Measurements from ENCODE around the gene VDR.

Gene VDR

DNA sequence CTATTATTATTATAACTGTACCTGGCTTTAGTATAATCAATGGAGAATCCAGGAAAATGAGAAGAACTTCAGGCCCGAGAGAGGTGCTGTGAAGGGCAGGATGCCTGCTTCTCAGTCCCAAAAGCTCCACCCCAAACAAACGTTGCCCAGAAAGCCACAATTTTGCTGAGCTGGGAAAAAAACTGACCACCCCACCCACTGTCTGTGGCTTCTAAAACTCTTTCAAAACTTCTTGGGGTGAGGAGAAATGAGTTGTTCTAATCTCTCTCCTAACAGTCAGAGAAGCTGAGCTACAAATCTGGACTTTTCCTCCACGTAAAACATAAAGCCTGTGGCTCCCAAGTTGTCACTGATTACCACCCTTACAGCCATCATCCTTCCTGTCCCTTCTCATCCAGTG is 13.4 kb downstream of the VDR start:
- H3K4me3 ChIP-seq (ENCODE audit: insufficient read length, low read depth): no peak overlapping the region
- TF ChIP-seq ZNF274 (IDR thresholded peaks at IDR 0.05; ENCODE audit: low read depth, low read length): no peak
- TF ChIP-seq SUZ12 (IDR thresholded peaks at IDR 0.05; ENCODE audit: extremely low read depth, insufficient read depth, insufficient read length): no peak
- no peak for TF ChIP-seq YY1 (IDR thresholded peaks at IDR 0.05; ENCODE audit: insufficient read depth, insufficient read length)
- no peaks in the 10 kb centered on the region for H3K9me3 ChIP-seq (ENCODE audit: insufficient read depth, low read length)
- H3K4me1 ChIP-seq (ENCODE audit: insufficient read depth, insufficient read length): peaks cover 8% of the 10 kb centered on the region
- peaks cover 5% of the 10 kb centered on the region for H3K27me3 ChIP-seq (ENCODE audit: insufficient read depth, insufficient read length)
- no peak for DNase-seq (ENCODE audit: low read depth, low spot score)
- H3K36me3 ChIP-seq (ENCODE audit: insufficient read depth, insufficient read length, low read length): no peaks in the 10 kb centered on the region
- no peak overlapping the region for H3K9ac ChIP-seq (ENCODE audit: insufficient read length, low read depth)

DNA sequence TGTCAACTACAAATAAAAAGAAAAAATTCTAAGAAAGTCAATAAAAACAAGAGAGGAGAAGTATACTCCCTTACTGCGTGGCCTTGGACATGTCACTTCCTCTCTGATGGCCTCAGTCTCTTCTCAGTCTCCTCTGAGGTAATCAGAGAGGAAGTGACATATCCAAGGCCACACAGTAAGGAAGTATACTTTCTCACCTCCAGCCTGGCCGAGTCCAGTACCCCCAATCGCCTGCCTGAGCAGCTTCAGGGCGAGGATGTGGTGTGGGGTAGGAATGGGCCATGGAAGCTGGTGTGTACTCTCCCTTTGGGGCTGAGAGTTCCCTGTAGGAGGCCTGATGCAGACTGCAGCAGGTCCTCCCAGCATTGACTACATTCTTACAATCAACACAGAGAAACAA is 15.8 kb downstream of the VDR start:
- H3K9ac ChIP-seq (ENCODE audit: insufficient read length, low read depth): no peak overlapping the region
- DNase-seq (ENCODE audit: low read depth, low spot score): no peak
- no peaks in the 10 kb centered on the region for H3K9me3 ChIP-seq (ENCODE audit: insufficient read depth, low read length)
- H3K36me3 ChIP-seq (ENCODE audit: insufficient read depth, insufficient read length, low read length): no peaks in the 10 kb centered on the region
- no peak overlapping the region for H3K4me3 ChIP-seq (ENCODE audit: insufficient read length, low read depth)
- peaks cover 7% of the 10 kb centered on the region for H3K27me3 ChIP-seq (ENCODE audit: insufficient read depth, insufficient read length)
- H3K4me1 ChIP-seq (ENCODE audit: insufficient read depth, insufficient read length): peaks cover 2% of the 10 kb centered on the region
- no peak for TF ChIP-seq SUZ12 (IDR thresholded peaks at IDR 0.05; ENCODE audit: extremely low read depth, insufficient read depth, insufficient read length)
- TF ChIP-seq ZNF274 (IDR thresholded peaks at IDR 0.05; ENCODE audit: low read depth, low read length): no peak
- no peak for TF ChIP-seq YY1 (IDR thresholded peaks at IDR 0.05; ENCODE audit: insufficient read depth, insufficient read length)

DNA sequence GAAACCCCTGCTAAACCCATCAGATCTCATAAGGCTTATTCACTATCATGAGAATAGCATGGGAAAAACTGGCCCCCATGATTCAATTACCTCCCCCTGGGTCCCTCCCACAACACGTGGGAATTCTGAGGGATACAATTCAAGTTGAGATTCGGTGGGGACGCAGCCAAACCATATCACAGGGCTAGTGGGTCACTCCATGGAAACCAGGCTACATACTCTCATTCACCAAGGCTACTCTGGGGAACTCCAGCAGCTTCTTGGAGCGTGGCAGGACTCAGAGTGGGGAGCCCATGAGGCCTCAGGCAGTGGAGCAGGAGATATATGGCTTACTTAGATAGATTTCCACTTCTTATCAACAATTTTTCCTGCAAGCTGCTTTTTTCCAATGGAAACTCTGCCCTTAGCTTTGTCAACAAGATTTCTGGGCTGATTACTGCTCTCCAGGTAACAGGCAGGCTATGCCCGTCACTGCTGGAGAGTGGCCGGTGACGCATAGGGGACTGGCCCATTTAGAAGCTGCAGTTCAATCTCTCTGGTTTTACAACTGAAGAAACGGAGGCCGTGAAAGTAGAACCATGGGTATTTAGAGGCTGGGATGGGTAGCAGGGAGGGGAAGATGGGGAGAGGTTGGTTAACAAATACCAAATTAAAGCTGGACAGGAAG is 16.5 kb downstream of the VDR start:
- no peak for DNase-seq (ENCODE audit: low read depth, low spot score)
- no peaks in the 10 kb centered on the region for H3K4me1 ChIP-seq (ENCODE audit: insufficient read depth, insufficient read length)
- no peaks in the 10 kb centered on the region for H3K9me3 ChIP-seq (ENCODE audit: insufficient read depth, low read length)
- no peak for TF ChIP-seq ZNF274 (IDR thresholded peaks at IDR 0.05; ENCODE audit: low read depth, low read length)
- no peak overlapping the region for H3K4me3 ChIP-seq (ENCODE audit: insufficient read length, low read depth)
- H3K27me3 ChIP-seq (ENCODE audit: insufficient read depth, insufficient read length): peaks cover 7% of the 10 kb centered on the region
- H3K9ac ChIP-seq (ENCODE audit: insufficient read length, low read depth): no peak overlapping the region
- H3K36me3 ChIP-seq (ENCODE audit: insufficient read depth, insufficient read length, low read length): no peaks in the 10 kb centered on the region

DNA sequence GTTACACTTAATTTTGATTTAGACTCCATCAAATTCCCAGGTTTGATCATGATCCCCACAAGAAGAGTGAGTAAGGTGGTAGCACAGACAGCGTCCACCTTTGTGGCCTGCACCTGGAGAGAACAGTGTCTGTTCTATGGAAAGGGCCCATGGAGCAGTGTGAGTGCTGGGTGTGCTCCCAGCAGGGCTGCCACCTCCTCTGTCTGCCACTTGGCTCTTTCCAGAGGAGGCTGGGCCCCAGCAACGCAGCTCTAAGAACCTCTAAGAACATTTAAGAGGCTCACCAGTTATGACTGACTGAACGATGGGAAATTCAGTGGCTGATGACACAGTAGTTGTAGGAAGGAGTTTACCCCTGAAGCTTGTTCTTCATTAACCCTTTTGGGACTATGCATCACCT is 17.3 kb downstream of the VDR start:
- no peak overlapping the region for H3K4me3 ChIP-seq (ENCODE audit: insufficient read length, low read depth)
- no peaks in the 10 kb centered on the region for H3K36me3 ChIP-seq (ENCODE audit: insufficient read depth, insufficient read length, low read length)
- peaks cover 9% of the 10 kb centered on the region for H3K27me3 ChIP-seq (ENCODE audit: insufficient read depth, insufficient read length)
- TF ChIP-seq SUZ12 (IDR thresholded peaks at IDR 0.05; ENCODE audit: extremely low read depth, insufficient read depth, insufficient read length): no peak
- TF ChIP-seq ZNF274 (IDR thresholded peaks at IDR 0.05; ENCODE audit: low read depth, low read length): no peak
- TF ChIP-seq YY1 (IDR thresholded peaks at IDR 0.05; ENCODE audit: insufficient read depth, insufficient read length): no peak
- H3K9ac ChIP-seq (ENCODE audit: insufficient read length, low read depth): no peak overlapping the region
- H3K9me3 ChIP-seq (ENCODE audit: insufficient read depth, low read length): no peaks in the 10 kb centered on the region
- DNase-seq (ENCODE audit: low read depth, low spot score): no peak
- H3K4me1 ChIP-seq (ENCODE audit: insufficient read depth, insufficient read length): peaks cover 4% of the 10 kb centered on the region

DNA sequence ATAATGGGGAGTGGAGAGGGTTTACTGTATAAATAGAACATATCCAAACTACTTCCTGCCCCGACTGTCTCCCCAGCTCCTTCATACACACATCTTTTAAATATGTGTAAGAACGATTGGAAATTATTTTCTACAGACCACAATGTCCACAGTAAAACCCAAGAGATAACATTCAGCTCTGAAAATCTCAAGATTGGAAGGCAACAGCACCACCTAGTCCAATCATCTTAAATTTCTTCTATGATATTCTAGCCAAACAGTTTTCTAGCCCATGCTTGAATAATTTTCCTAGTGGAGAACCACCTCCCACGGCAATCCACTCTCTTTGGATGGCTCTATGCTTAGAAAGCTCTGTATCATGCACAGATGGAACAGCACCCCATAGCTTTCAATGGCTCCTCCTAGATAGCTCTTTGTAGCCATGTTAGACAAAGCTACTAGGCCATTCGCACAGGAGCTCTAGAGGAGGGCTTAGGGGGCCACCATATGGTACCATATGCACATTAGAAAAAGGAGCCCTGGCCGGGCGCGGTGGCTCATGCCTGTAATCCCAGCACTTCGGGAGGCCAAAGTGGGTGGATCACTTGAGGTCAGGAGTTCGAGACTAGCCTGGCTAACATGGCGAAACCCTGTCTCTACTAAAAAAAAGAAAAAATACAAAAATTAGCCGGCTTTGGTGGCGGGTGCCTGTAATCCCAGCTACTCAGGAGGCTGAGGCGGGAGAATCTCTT is 18.1 kb downstream of the VDR start:
- H3K27me3 ChIP-seq (ENCODE audit: insufficient read depth, insufficient read length): peaks cover 9% of the 10 kb centered on the region
- no peaks in the 10 kb centered on the region for H3K9me3 ChIP-seq (ENCODE audit: insufficient read depth, low read length)
- no peak for DNase-seq (ENCODE audit: low read depth, low spot score)
- H3K36me3 ChIP-seq (ENCODE audit: insufficient read depth, insufficient read length, low read length): no peaks in the 10 kb centered on the region
- H3K9ac ChIP-seq (ENCODE audit: insufficient read length, low read depth): no peak overlapping the region
- H3K4me3 ChIP-seq (ENCODE audit: insufficient read length, low read depth): no peak overlapping the region
- TF ChIP-seq SUZ12 (IDR thresholded peaks at IDR 0.05; ENCODE audit: extremely low read depth, insufficient read depth, insufficient read length) (no peak), YY1 (IDR thresholded peaks at IDR 0.05; ENCODE audit: insufficient read depth, insufficient read length) (no peak), ZNF274 (IDR thresholded peaks at IDR 0.05; ENCODE audit: low read depth, low read length) (no peak)
- H3K4me1 ChIP-seq (ENCODE audit: insufficient read depth, insufficient read length): peaks cover 4% of the 10 kb centered on the region

DNA sequence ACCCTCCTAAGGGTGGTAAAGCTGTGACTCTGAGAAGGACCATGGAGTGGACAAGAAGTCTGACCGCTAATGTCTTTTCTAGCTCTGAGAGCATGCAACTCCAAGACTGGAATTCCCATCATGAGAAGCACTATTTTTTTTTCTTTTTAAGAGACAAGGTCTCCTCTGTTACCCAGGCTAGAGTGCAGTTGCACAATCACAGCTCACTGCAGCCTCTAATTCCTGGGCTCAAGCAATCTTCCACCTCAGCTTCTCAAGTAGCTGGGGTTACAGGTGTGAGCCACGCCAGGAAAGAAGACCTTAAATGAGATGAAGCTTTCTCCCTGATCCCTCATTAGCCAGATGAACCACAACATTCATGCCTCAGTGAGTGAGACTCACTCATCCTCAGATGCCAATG is 19.2 kb downstream of the VDR start:
- no peak for TF ChIP-seq SUZ12 (IDR thresholded peaks at IDR 0.05; ENCODE audit: extremely low read depth, insufficient read depth, insufficient read length)
- no peak for TF ChIP-seq YY1 (IDR thresholded peaks at IDR 0.05; ENCODE audit: insufficient read depth, insufficient read length)

DNA sequence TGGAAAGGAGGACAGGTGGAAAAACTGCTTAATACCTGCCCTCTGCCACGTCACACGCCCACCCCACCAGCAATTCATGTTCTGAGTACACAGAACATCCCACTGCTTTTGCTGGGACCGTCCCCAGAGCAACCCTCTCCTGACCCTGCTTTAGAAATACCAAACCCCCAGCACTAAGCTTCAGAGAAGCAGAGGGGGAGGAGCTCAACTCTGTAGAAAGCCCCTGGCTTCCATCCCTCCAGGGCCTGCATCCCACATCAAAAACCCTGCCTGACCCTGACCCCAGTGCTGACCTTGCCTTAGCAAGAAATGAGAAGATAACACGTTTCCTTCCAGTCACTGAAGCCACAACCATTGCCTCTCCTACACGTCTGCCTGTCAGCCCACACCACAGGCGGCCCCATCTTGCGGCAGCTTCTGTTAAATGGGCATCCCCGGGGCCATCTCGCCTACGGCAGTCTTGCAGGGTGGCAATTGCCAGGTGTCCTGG is 19.7 kb downstream of the VDR start:
- H3K36me3 ChIP-seq (ENCODE audit: insufficient read depth, insufficient read length, low read length): no peaks in the 10 kb centered on the region
- no peaks in the 10 kb centered on the region for H3K9me3 ChIP-seq (ENCODE audit: insufficient read depth, low read length)
- DNase-seq (ENCODE audit: low read depth, low spot score): no peak
- H3K27me3 ChIP-seq (ENCODE audit: insufficient read depth, insufficient read length): peaks cover 9% of the 10 kb centered on the region
- H3K4me3 ChIP-seq (ENCODE audit: insufficient read length, low read depth): no peak overlapping the region
- peaks cover 4% of the 10 kb centered on the region for H3K4me1 ChIP-seq (ENCODE audit: insufficient read depth, insufficient read length)
- no peak for TF ChIP-seq YY1 (IDR thresholded peaks at IDR 0.05; ENCODE audit: insufficient read depth, insufficient read length)
- TF ChIP-seq ZNF274 (IDR thresholded peaks at IDR 0.05; ENCODE audit: low read depth, low read length): no peak
- no peak for TF ChIP-seq SUZ12 (IDR thresholded peaks at IDR 0.05; ENCODE audit: extremely low read depth, insufficient read depth, insufficient read length)
- H3K9ac ChIP-seq (ENCODE audit: insufficient read length, low read depth): no peak overlapping the region

More for the DNA sequence above, 19.2 kb downstream of the VDR start:
- peaks cover 9% of the 10 kb centered on the region for H3K27me3 ChIP-seq (ENCODE audit: insufficient read depth, insufficient read length)
- no peak overlapping the region for H3K4me3 ChIP-seq (ENCODE audit: insufficient read length, low read depth)
- H3K36me3 ChIP-seq (ENCODE audit: insufficient read depth, insufficient read length, low read length): no peaks in the 10 kb centered on the region
- no peak for DNase-seq (ENCODE audit: low read depth, low spot score)
- peaks cover 4% of the 10 kb centered on the region for H3K4me1 ChIP-seq (ENCODE audit: insufficient read depth, insufficient read length)
- H3K9me3 ChIP-seq (ENCODE audit: insufficient read depth, low read length): no peaks in the 10 kb centered on the region
- no peak overlapping the region for H3K9ac ChIP-seq (ENCODE audit: insufficient read length, low read depth)

Measured in NT2/D1 (cell line).